Liver (tissue), 9 donors: ENCODE results near the gene MYLIP. TPM values are rescaled to one million over a fixed set of nuclear protein-coding genes. Genes with fewer than 3 reads are reported as not detected.

ENCODE experiments used
- DNase-seq: peaks from one replicate; pipeline ENCODE4 v3.0.0-alpha.2; 2017; ENCODE audit warnings: low spot score
- H3K27ac ChIP-seq, 2 donors: one replicate each; pipeline ENCODE4 v1.7.0; 2013; ENCODE audit warnings: inconsistent platforms in 2 of 2, low read length in 2 of 2, control low read depth in 1 of 2, low read depth in 1 of 2, mild to moderate bottlenecking in 1 of 2
- H3K27me3 ChIP-seq, 4 donors: one replicate each; pipeline versions ENCODE4 v1.6.1 to v1.7.0; 2013; ENCODE audit warnings: low read length in 3 of 4, inconsistent platforms in 1 of 4, mild to moderate bottlenecking in 1 of 4, moderate library complexity in 1 of 4; ENCODE audit not compliant: control insufficient read depth in 4 of 4, insufficient read depth in 4 of 4
- H3K36me3 ChIP-seq, 4 donors: one replicate each; pipeline versions ENCODE4 v1.6.1 to v1.7.0; 2013; ENCODE audit warnings: low read length in 3 of 4, mild to moderate bottlenecking in 3 of 4, low read depth in 1 of 4, moderate library complexity in 1 of 4; ENCODE audit not compliant: control insufficient read depth in 4 of 4, insufficient read depth in 3 of 4
- H3K4me1 ChIP-seq, 4 donors: one replicate each; pipeline versions ENCODE4 v1.6.1 to v1.7.0; 2013; ENCODE audit warnings: low read length in 3 of 4, mild to moderate bottlenecking in 3 of 4, moderate library complexity in 1 of 4; ENCODE audit not compliant: control insufficient read depth in 4 of 4, insufficient read depth in 4 of 4
- H3K4me3 ChIP-seq, 3 donors: one replicate each; pipeline versions ENCODE4 v1.6.1 to v1.7.0; 2013; ENCODE audit warnings: low read length in 3 of 3, control low read depth in 1 of 3, low read depth in 1 of 3, mild to moderate bottlenecking in 1 of 3
- H3K9ac ChIP-seq, 2 donors: one replicate each; pipeline ENCODE4 v1.7.0; 2013; ENCODE audit warnings: low read length in 2 of 2, mild to moderate bottlenecking in 2 of 2, moderate library complexity in 2 of 2, control low read depth in 1 of 2, low read depth in 1 of 2
- H3K9me3 ChIP-seq, 4 donors: one replicate each; pipeline versions ENCODE4 v1.6.1 to v1.7.0; 2013; ENCODE audit warnings: low read length in 3 of 4; ENCODE audit not compliant: control insufficient read depth in 4 of 4
- CTCF ChIP-seq: fragments of 150-350 bp; IDR thresholded peaks from 2 replicates; pipeline ENCODE4 v1.5.1; 2017; ENCODE audit warnings: improper control_type of control experiment, low read depth, low read length; ENCODE audit not compliant: missing input control
- EGR1 ChIP-seq, 2 donors: IDR thresholded peaks; 2 replicates each; pipeline ENCODE4 v1.6.1; 2016 to 2018; ENCODE audit warnings: antibody characterized with exemption in 2 of 2, low read depth in 2 of 2
- FOXA1 ChIP-seq: IDR thresholded peaks from 2 replicates; pipeline ENCODE4 v1.6.1; 2016; ENCODE audit warnings: antibody characterized with exemption
- FOXA2 ChIP-seq: IDR thresholded peaks from 2 replicates; pipeline ENCODE4 v1.6.1; 2016; ENCODE audit warnings: antibody characterized with exemption
- HNF4A ChIP-seq, 2 donors: conservative IDR thresholded peaks; 2 replicates each; pipeline ENCODE4 v1.6.1; 2016; ENCODE audit warnings: antibody characterized with exemption in 2 of 2, mild to moderate bottlenecking in 2 of 2
- HNF4G ChIP-seq: IDR thresholded peaks from 2 replicates; pipeline ENCODE4 v1.6.1; 2016; ENCODE audit warnings: antibody characterized with exemption
- JUND ChIP-seq, 2 donors: IDR thresholded peaks; 2 replicates each; pipeline ENCODE4 v1.6.1; 2016; ENCODE audit warnings: antibody characterized with exemption in 2 of 2
- MAX ChIP-seq: IDR thresholded peaks from 2 replicates; pipeline ENCODE4 v1.6.1; 2016; ENCODE audit warnings: antibody characterized with exemption
- NR2F2 ChIP-seq: IDR thresholded peaks from 2 replicates; pipeline ENCODE4 v1.6.1; 2016; ENCODE audit warnings: antibody characterized with exemption
- RAD21 ChIP-seq, 2 donors: IDR thresholded peaks; 2 replicates each; pipeline ENCODE4 v1.6.1; 2016; ENCODE audit warnings: antibody characterized with exemption in 2 of 2, mild to moderate bottlenecking in 2 of 2
- REST ChIP-seq: IDR thresholded peaks from 2 replicates; pipeline ENCODE4 v1.6.1; 2016; ENCODE audit warnings: antibody characterized with exemption, mild to moderate bottlenecking
- SP1 ChIP-seq: IDR thresholded peaks from 2 replicates; pipeline ENCODE4 v1.6.1; 2018; ENCODE audit warnings: antibody characterized with exemption, mild to moderate bottlenecking
- TAF1 ChIP-seq: conservative IDR thresholded peaks from 2 replicates; pipeline ENCODE4 v1.6.1; 2016; ENCODE audit warnings: antibody characterized with exemption, mild to moderate bottlenecking
- YY1 ChIP-seq: IDR thresholded peaks from 2 replicates; pipeline ENCODE4 v1.6.1; 2016; ENCODE audit warnings: antibody characterized with exemption, mild to moderate bottlenecking
- ZBTB33 ChIP-seq: IDR thresholded peaks from 2 replicates; pipeline ENCODE4 v1.6.1; 2016; ENCODE audit warnings: antibody characterized with exemption
- WGBS: extraction: QIAGEN DNeasy Blood & Tissue Kit; methylation state at CpG from one replicate; pipeline ENCODE4 v1.1.7; 2013; 5-methylcytosine and 5-hydroxymethylcytosine counted together
- polyA plus RNA-seq, 2 donors: library from polyadenylated mRNA; stranded (reverse) in 1 of 2; unstranded in 1 of 2; fragments of 200-250 nt in 1 of 2; fragments of >200 nt in 1 of 2; fragmentation: Nextera tagmentation in 1 of 2; extraction: Ambion mirVana in 1 of 2; gene quantifications; one replicate each; pipeline versions ENCODE4 v1.2.1 to v1.2.3, GENCODE V29; 2013 to 2015
- total RNA-seq, 2 donors: library from RNA; depleted of rRNA; stranded (reverse); fragments of >200 nt; gene quantifications; one replicate each; pipeline ENCODE4 v1.2.3, GENCODE V29; 2014
- donor health status: healthy.
- donor health status: healthy.
- donor health status: healthy.
- donor health status: healthy.
- donor health status: healthy.

Gene MYLIP
- total and polyA plus RNA-seq, 4 donors: 2.7 to 29.4 (median 4.4) TPM

- 29% methylated on average over 5 of the region's 5 CpGs for WGBS
- H3K9ac ChIP-seq: no peak overlapping the region
- no peak overlapping the region for H3K27ac ChIP-seq
- DNase-seq: no peak
- no peak for TF ChIP-seq SP1
- TF ChIP-seq JUND (IDR thresholded peaks at IDR 0.05): no peak
- TF ChIP-seq HNF4G: no peak
- TF ChIP-seq RAD21 (IDR thresholded peaks at IDR 0.05): no peak
- no peak for TF ChIP-seq YY1
- TF ChIP-seq NR2F2: no peak
- TF ChIP-seq FOXA1: no peak
- no peaks in the 10 kb centered on the region for H3K36me3 ChIP-seq
- H3K4me1 ChIP-seq: no peaks in the 10 kb centered on the region
- H3K27me3 ChIP-seq: peaks cover 0 to 6% (median 2%) of the 10 kb centered on the region in 4 donors
- no peaks in the 10 kb centered on the region for H3K9me3 ChIP-seq
- H3K4me3 ChIP-seq: no peak overlapping the region
These were observed 39.2 kb downstream of the MYLIP start for GRCh38 chr6:16168121-16168520.

GRCh38 chr6:16168858-16169257, 40.0 kb downstream of the MYLIP start:
- TF ChIP-seq ZBTB33 (no peak), RAD21 (IDR thresholded peaks at IDR 0.05) (peak; percentile 36 to 62), CTCF (peak; percentile 7), EGR1 (IDR thresholded peaks at IDR 0.05; ENCODE audit: low read depth in 2 of 2) (no peak), SP1 (no peak), MAX (no peak), FOXA2 (no peak)
- Histone ChIP-seq H3K9me3 (no peaks in the 10 kb centered on the region), H3K4me3 (no peak overlapping the region), H3K27me3 (peaks cover 0 to 6% (median 2%) of the 10 kb centered on the region in 4 donors), H3K36me3 (no peaks in the 10 kb centered on the region), H3K4me1 (no peaks in the 10 kb centered on the region), H3K27ac (no peak overlapping the region), H3K9ac (no peak overlapping the region)
- 66% methylated on average over 3 of the region's 3 CpGs for WGBS
- DNase-seq: no peak

GRCh38 chr6:16171400-16171799, 42.5 kb downstream of the MYLIP start:
- 89% methylated on average over 2 of the region's 2 CpGs for WGBS
- Histone ChIP-seq H3K9ac (no peak overlapping the region), H3K4me3 (no peak overlapping the region), H3K9me3 (no peaks in the 10 kb centered on the region), H3K27me3 (peaks cover 0 to 6% (median under 1%) of the 10 kb centered on the region in 4 donors), H3K4me1 (no peaks in the 10 kb centered on the region), H3K27ac (no peak overlapping the region), H3K36me3 (no peaks in the 10 kb centered on the region)
- TF ChIP-seq HNF4A (conservative IDR thresholded peaks at IDR 0.05): no peak
- TF ChIP-seq JUND (IDR thresholded peaks at IDR 0.05): no peak
- no peak for TF ChIP-seq TAF1
- TF ChIP-seq REST: no peak
- no peak for TF ChIP-seq EGR1 (IDR thresholded peaks at IDR 0.05; ENCODE audit: low read depth in 2 of 2)
- DNase-seq: no peak
